Keratinocyte (primary cell): ENCODE data around the gene LHX3. TPM values are rescaled to one million over a fixed set of nuclear protein-coding genes. Genes with fewer than 3 reads are reported as not detected.
"Not testable (repeated sequence)": the region's sequence is repeated elsewhere in the genome, so short reads cannot be mapped to it uniquely, and the experiment has no call there.

ENCODE experiments used
- DNase-seq: peaks from one replicate; pipeline ENCODE4 v3.0.0-alpha.2; 2011; ENCODE audit warnings: low read depth, missing footprints, low spot score
- FAIRE-seq: peaks from 2 replicates; lab custom pipeline; 2011; peaks lifted over from hg19 to GRCh38; lab: Jason Lieb, UNC
- H2AFZ ChIP-seq: 2 replicates; pipeline ENCODE4 v1.6.0; 2012; ENCODE audit warnings: low read length, control low read depth, inconsistent platforms; ENCODE audit not compliant: control insufficient read depth
- H3K27ac ChIP-seq: 2 replicates; pipeline ENCODE4 v1.5.1; 2011; ENCODE audit warnings: low read length; ENCODE audit not compliant: control insufficient read depth, insufficient read depth
- H3K27me3 ChIP-seq: 3 replicates; pipeline ENCODE4 v1.6.0; 2011; ENCODE audit warnings: low read length; ENCODE audit not compliant: control insufficient read depth, insufficient read depth; ENCODE audit errors: extremely low read depth
- H3K36me3 ChIP-seq, 2 experiments: 2 replicates in 1 of 2; 3 replicates in 1 of 2; pipeline ENCODE4 v1.5.1; 2011; ENCODE audit warnings: low read length in 2 of 2, mild to moderate bottlenecking in 1 of 2; ENCODE audit not compliant: control insufficient read depth in 2 of 2, insufficient read depth in 2 of 2; ENCODE audit errors: extremely low read depth in 1 of 2
- H3K4me1 ChIP-seq: 3 replicates; pipeline ENCODE4 v1.5.1; 2011; ENCODE audit warnings: low read length; ENCODE audit not compliant: control insufficient read depth, insufficient read depth; ENCODE audit errors: extremely low read depth
- H3K4me2 ChIP-seq: 3 replicates; pipeline ENCODE4 v1.6.0; 2011; ENCODE audit warnings: low read depth, low read length; ENCODE audit not compliant: control insufficient read depth, insufficient read depth; ENCODE audit errors: extremely low read depth
- H3K4me3 ChIP-seq, 3 experiments: fragments of 200-600 bp in 1 of 3; sonication (generic) in 1 of 3; 2 replicates in 2 of 3; 3 replicates in 1 of 3; pipeline ENCODE4 v1.5.1; 2011 to 2016; ENCODE audit warnings: low read length in 3 of 3, mild to moderate bottlenecking in 3 of 3, control low read depth in 2 of 3, inconsistent platforms in 1 of 3, low read depth in 1 of 3, mixed read lengths in 1 of 3, mixed run types in 1 of 3, moderate library complexity in 1 of 3; ENCODE audit not compliant: control insufficient read depth in 2 of 3, insufficient read depth in 2 of 3; ENCODE audit errors: extremely low read depth in 1 of 3
- H3K79me2 ChIP-seq: 2 replicates; pipeline ENCODE4 v1.6.0; 2012; ENCODE audit warnings: low read length; ENCODE audit not compliant: control insufficient read depth, insufficient read depth
- H3K9ac ChIP-seq: 3 replicates; pipeline ENCODE4 v1.6.0; 2011; ENCODE audit warnings: low read length; ENCODE audit not compliant: control insufficient read depth, insufficient read depth; ENCODE audit errors: extremely low read depth
- H3K9me1 ChIP-seq: 3 replicates; pipeline ENCODE4 v1.6.0; 2011; ENCODE audit warnings: low read length; ENCODE audit not compliant: control insufficient read depth, insufficient read depth; ENCODE audit errors: extremely low read depth
- H3K9me3 ChIP-seq: 2 replicates; pipeline ENCODE4 v1.5.1; 2012; ENCODE audit warnings: low read depth, low read length; ENCODE audit not compliant: control insufficient read depth
- H4K20me1 ChIP-seq: 3 replicates; pipeline ENCODE4 v1.6.0; 2011; ENCODE audit warnings: low read length; ENCODE audit not compliant: control insufficient read depth, insufficient read depth; ENCODE audit errors: extremely low read depth
- EZH2 ChIP-seq: IDR thresholded peaks from one replicate; pipeline ENCODE4 v1.6.1; 2012; ENCODE audit warnings: inconsistent platforms, mild to moderate bottlenecking, low read length, moderate library complexity
- dilution Hi-C: fragments of 300-500 bp; cut with MboI; formaldehyde crosslinking; loops from one replicate; pipeline ENCODE4 v1.7.0; 2020; ENCODE audit warnings: low sequenced_read_pairs; ENCODE audit not compliant: extremely low pct_ligation_motif_present
- polyA plus RNA-seq, 5 experiments: library from polyadenylated mRNA; depleted of rRNA in 3 of 5; stranded (reverse) in 3 of 5; stranded (forward) in 1 of 5; unstranded in 1 of 5; fragments of >200 nt; gene quantifications; 1 replicate in 1 of 5; 2 replicates in 3 of 5; 3 replicates in 1 of 5; pipeline versions ENCODE4 v1.2.1 to v1.2.3, GENCODE V29; 2011 to 2012; ENCODE audit warnings: missing spikeins in 2 of 5, low read depth in 1 of 5, low replicate concordance in 1 of 5
- TF ChIP-seq, protein P1 (sequence below), 3 experiments: IDR thresholded peaks in 1 of 3; conservative IDR thresholded peaks in 1 of 3; optimal IDR thresholded peaks in 1 of 3; 2 replicates in 2 of 3; 3 replicates in 1 of 3; pipeline versions ENCODE3 to v1.5.1; 2011; ENCODE audit warnings: low read length in 3 of 3, mild to moderate bottlenecking in 3 of 3, moderate library complexity in 2 of 3, control low read depth in 1 of 3, inconsistent platforms in 1 of 3; ENCODE audit not compliant: insufficient read depth in 2 of 3; ENCODE audit errors: extremely low read depth in 1 of 3

The LHX3 gene
- polyA plus RNA-seq, 1 donor (not counting 4 experiments of a cell fraction or from before 2014, with no cell fraction given) = not detected

DNA sequence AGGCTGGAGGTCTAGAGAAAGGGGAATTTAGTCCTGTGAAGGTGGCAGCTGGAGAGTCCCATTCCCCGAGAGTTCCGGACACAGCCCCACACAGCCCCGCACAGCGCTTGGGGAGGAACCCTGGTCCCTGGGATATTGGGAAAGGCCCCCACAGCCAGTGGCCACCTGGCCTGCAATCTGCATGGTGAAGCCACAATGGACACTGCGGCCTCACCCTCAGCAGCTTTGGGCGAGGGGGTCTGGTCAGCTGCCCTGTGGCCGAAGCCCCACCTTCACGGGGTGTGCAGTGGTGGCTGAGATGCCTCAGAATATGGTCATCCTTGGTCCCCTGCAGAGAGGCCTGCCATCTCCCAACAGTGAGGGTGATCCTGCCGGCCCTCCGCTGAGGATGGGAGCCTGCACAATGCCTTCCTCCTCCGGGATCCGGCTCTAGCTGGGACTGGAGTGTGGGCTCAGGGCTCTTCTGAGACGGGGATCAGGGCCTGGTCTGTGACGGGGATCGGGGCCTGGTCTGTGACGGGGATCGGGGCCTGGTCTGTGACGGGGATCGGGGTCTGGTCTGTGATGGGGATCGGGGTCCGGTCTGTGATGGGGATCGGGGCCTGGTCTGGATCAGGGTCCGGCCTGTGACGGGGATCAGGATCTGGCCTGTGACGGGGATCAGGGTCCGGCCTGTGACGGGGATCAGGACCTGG, 52.9 kb downstream of the LHX3 start:
- Histone ChIP-seq H3K79me2 (no peaks in the 10 kb centered on the region), H3K4me3 (no peak overlapping the region), H3K9ac (no peak overlapping the region), H3K4me1 (no peaks in the 10 kb centered on the region), H3K27ac (no peak overlapping the region), H3K36me3 (no peaks in the 10 kb centered on the region), H3K9me1 (no peaks in the 10 kb centered on the region), H3K9me3 (no peaks in the 10 kb centered on the region), H4K20me1 (no peaks in the 10 kb centered on the region), H2AFZ (no peak overlapping the region), H3K27me3 (peaks cover 40% of the 10 kb centered on the region), H3K4me2 (no peak overlapping the region)
- dilution Hi-C loops = no loop called here
- no peak for DNase-seq
- no peak for FAIRE-seq
- TF ChIP-seq, protein P1, sequence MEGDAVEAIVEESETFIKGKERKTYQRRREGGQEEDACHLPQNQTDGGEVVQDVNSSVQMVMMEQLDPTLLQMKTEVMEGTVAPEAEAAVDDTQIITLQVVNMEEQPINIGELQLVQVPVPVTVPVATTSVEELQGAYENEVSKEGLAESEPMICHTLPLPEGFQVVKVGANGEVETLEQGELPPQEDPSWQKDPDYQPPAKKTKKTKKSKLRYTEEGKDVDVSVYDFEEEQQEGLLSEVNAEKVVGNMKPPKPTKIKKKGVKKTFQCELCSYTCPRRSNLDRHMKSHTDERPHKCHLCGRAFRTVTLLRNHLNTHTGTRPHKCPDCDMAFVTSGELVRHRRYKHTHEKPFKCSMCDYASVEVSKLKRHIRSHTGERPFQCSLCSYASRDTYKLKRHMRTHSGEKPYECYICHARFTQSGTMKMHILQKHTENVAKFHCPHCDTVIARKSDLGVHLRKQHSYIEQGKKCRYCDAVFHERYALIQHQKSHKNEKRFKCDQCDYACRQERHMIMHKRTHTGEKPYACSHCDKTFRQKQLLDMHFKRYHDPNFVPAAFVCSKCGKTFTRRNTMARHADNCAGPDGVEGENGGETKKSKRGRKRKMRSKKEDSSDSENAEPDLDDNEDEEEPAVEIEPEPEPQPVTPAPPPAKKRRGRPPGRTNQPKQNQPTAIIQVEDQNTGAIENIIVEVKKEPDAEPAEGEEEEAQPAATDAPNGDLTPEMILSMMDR (optimal IDR thresholded peaks at IDR 0.05 in 1 of 3, IDR thresholded peaks at IDR 0.05 in 1 of 3, conservative IDR thresholded peaks at IDR 0.05 in 1 of 3; ENCODE audit: extremely low read depth in 1 of 3, insufficient read depth in 2 of 3, low read length in 3 of 3) = no peak
- no peak for TF ChIP-seq EZH2

DNA sequence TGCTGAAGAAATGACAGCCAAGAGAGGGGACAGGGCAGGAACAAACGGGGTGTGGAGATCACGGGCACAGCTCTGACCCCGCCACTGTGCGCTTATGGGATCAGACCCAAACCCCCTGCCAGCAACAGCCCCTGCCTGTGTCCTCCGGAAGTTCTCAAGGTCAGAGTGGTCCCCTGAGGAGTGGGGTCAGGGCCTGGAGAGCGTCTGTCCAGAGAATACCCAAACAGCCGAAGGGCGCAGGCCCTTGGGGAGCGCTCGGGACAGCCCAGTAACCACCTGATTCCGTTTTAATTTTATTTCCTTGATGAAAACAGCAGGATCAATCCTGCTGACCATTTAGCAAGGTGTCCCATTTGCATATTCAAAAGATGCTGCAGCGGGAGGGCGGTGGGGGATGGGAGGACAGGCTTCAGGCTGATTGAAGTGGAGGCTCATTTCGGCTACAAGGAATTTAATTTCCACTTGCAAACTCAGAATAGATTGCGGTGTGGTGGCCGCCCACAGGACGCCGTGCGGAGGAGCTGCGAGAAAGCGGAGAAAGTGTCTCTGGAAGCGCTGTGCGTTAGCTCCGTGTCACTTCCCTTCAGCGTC, 53.6 kb downstream of the LHX3 start:
- no peak for FAIRE-seq
- no peak overlapping the region for H3K4me3 ChIP-seq
- H3K9me1 ChIP-seq = no peaks in the 10 kb centered on the region
- DNase-seq = no peak
- dilution Hi-C loops = no loop called here
- H3K27ac ChIP-seq = no peak overlapping the region
- no peaks in the 10 kb centered on the region for H3K36me3 ChIP-seq
- no peak overlapping the region for H3K4me2 ChIP-seq
- no peak overlapping the region for H3K9ac ChIP-seq
- no peaks in the 10 kb centered on the region for H3K9me3 ChIP-seq
- H3K27me3 ChIP-seq = peaks cover 39% of the 10 kb centered on the region
- no peaks in the 10 kb centered on the region for H4K20me1 ChIP-seq
- no peaks in the 10 kb centered on the region for H3K79me2 ChIP-seq
- H3K4me1 ChIP-seq = no peaks in the 10 kb centered on the region
- no peak overlapping the region for H2AFZ ChIP-seq
- TF ChIP-seq EZH2 = no peak
- TF ChIP-seq, protein P1 (optimal IDR thresholded peaks at IDR 0.05 in 1 of 3, IDR thresholded peaks at IDR 0.05 in 1 of 3, conservative IDR thresholded peaks at IDR 0.05 in 1 of 3; ENCODE audit: extremely low read depth in 1 of 3, insufficient read depth in 2 of 3, low read length in 3 of 3) = no peak

DNA sequence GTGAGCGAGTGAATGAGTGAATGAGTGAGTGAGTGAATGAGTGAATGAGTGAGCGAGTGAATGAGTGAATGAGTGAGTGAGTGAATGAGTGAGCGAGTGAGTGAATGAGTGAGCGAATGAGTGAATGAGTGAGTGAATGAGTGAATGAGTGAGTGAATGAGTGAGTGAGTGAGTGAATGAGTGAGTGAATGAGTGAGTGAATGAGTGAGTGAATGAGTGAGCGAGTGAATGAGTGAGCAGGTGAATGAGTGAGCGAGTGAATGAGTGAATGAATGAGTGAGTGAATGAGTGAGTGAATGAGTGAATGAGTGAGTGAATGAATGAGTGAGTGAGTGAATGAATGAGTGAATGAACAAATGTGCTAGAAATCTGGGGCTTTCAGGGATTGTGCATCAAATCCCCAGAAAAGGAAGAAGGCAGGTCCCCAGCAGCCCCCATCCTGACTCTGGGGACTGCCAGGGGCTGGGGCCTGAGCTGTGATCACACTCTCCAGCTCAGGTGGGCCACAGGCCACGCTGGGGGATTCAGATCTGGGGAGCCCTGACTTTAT, 54.2 kb downstream of the LHX3 start:
- FAIRE-seq, H3K4me1 ChIP-seq, H3K9me1 ChIP-seq, H3K4me2 ChIP-seq, H3K79me2 ChIP-seq, H3K9ac ChIP-seq, H3K9me3 ChIP-seq, H4K20me1 ChIP-seq, DNase-seq, H3K27ac ChIP-seq, dilution Hi-C loops, H3K4me3 ChIP-seq, H2AFZ ChIP-seq, H3K36me3 ChIP-seq: not testable (repeated sequence)
- peaks cover 36% of the 10 kb centered on the region for H3K27me3 ChIP-seq
